Keratinocyte (primary cell): Measurements from ENCODE around the gene GRM2. TPM values are rescaled to one million over a fixed set of nuclear protein-coding genes. Genes with fewer than 3 reads are reported as not detected.

ENCODE experiments used
- DNase-seq: peaks from one replicate; pipeline ENCODE4 v3.0.0-alpha.2; 2011; ENCODE audit warnings: low read depth, missing footprints, low spot score
- FAIRE-seq: peaks from 2 replicates; lab custom pipeline; 2011; peaks lifted over from hg19 to GRCh38; lab: Jason Lieb, UNC
- H2AFZ ChIP-seq: 2 replicates; pipeline ENCODE4 v1.6.0; 2012; ENCODE audit warnings: low read length, control low read depth, inconsistent platforms; ENCODE audit not compliant: control insufficient read depth
- H3K27ac ChIP-seq: 2 replicates; pipeline ENCODE4 v1.5.1; 2011; ENCODE audit warnings: low read length; ENCODE audit not compliant: control insufficient read depth, insufficient read depth
- H3K27me3 ChIP-seq: 3 replicates; pipeline ENCODE4 v1.6.0; 2011; ENCODE audit warnings: low read length; ENCODE audit not compliant: control insufficient read depth, insufficient read depth; ENCODE audit errors: extremely low read depth
- H3K36me3 ChIP-seq, 2 experiments: 2 replicates in 1 of 2; 3 replicates in 1 of 2; pipeline ENCODE4 v1.5.1; 2011; ENCODE audit warnings: low read length in 2 of 2, mild to moderate bottlenecking in 1 of 2; ENCODE audit not compliant: control insufficient read depth in 2 of 2, insufficient read depth in 2 of 2; ENCODE audit errors: extremely low read depth in 1 of 2
- H3K4me1 ChIP-seq: 3 replicates; pipeline ENCODE4 v1.5.1; 2011; ENCODE audit warnings: low read length; ENCODE audit not compliant: control insufficient read depth, insufficient read depth; ENCODE audit errors: extremely low read depth
- H3K4me2 ChIP-seq: 3 replicates; pipeline ENCODE4 v1.6.0; 2011; ENCODE audit warnings: low read depth, low read length; ENCODE audit not compliant: control insufficient read depth, insufficient read depth; ENCODE audit errors: extremely low read depth
- H3K4me3 ChIP-seq, 3 experiments: fragments of 200-600 bp in 1 of 3; sonication (generic) in 1 of 3; 2 replicates in 2 of 3; 3 replicates in 1 of 3; pipeline ENCODE4 v1.5.1; 2011 to 2016; ENCODE audit warnings: low read length in 3 of 3, mild to moderate bottlenecking in 3 of 3, control low read depth in 2 of 3, inconsistent platforms in 1 of 3, low read depth in 1 of 3, mixed read lengths in 1 of 3, mixed run types in 1 of 3, moderate library complexity in 1 of 3; ENCODE audit not compliant: control insufficient read depth in 2 of 3, insufficient read depth in 2 of 3; ENCODE audit errors: extremely low read depth in 1 of 3
- H3K79me2 ChIP-seq: 2 replicates; pipeline ENCODE4 v1.6.0; 2012; ENCODE audit warnings: low read length; ENCODE audit not compliant: control insufficient read depth, insufficient read depth
- H3K9ac ChIP-seq: 3 replicates; pipeline ENCODE4 v1.6.0; 2011; ENCODE audit warnings: low read length; ENCODE audit not compliant: control insufficient read depth, insufficient read depth; ENCODE audit errors: extremely low read depth
- H3K9me1 ChIP-seq: 3 replicates; pipeline ENCODE4 v1.6.0; 2011; ENCODE audit warnings: low read length; ENCODE audit not compliant: control insufficient read depth, insufficient read depth; ENCODE audit errors: extremely low read depth
- H3K9me3 ChIP-seq: 2 replicates; pipeline ENCODE4 v1.5.1; 2012; ENCODE audit warnings: low read depth, low read length; ENCODE audit not compliant: control insufficient read depth
- H4K20me1 ChIP-seq: 3 replicates; pipeline ENCODE4 v1.6.0; 2011; ENCODE audit warnings: low read length; ENCODE audit not compliant: control insufficient read depth, insufficient read depth; ENCODE audit errors: extremely low read depth
- EZH2 ChIP-seq: IDR thresholded peaks from one replicate; pipeline ENCODE4 v1.6.1; 2012; ENCODE audit warnings: inconsistent platforms, mild to moderate bottlenecking, low read length, moderate library complexity
- dilution Hi-C: fragments of 300-500 bp; cut with MboI; formaldehyde crosslinking; loops from one replicate; pipeline ENCODE4 v1.7.0; 2020; ENCODE audit warnings: low sequenced_read_pairs; ENCODE audit not compliant: extremely low pct_ligation_motif_present
- polyA plus RNA-seq, 5 experiments: library from polyadenylated mRNA; depleted of rRNA in 3 of 5; stranded (reverse) in 3 of 5; stranded (forward) in 1 of 5; unstranded in 1 of 5; fragments of >200 nt; gene quantifications; 1 replicate in 1 of 5; 2 replicates in 3 of 5; 3 replicates in 1 of 5; pipeline versions ENCODE4 v1.2.1 to v1.2.3, GENCODE V29; 2011 to 2012; ENCODE audit warnings: missing spikeins in 2 of 5, low read depth in 1 of 5, low replicate concordance in 1 of 5
- small RNA-seq, 3 experiments: library from RNA; depleted of rRNA; stranded (forward); fragments of <200 nt; gene quantifications; one replicate each; pipeline ENCODE3, GENCODE V24; 2012; ENCODE audit warnings: low read depth in 3 of 3, low replicate concordance in 1 of 3; ENCODE audit not compliant: insufficient read length in 3 of 3
- TF ChIP-seq, protein P1 (sequence below), 3 experiments: IDR thresholded peaks in 1 of 3; conservative IDR thresholded peaks in 1 of 3; optimal IDR thresholded peaks in 1 of 3; 2 replicates in 2 of 3; 3 replicates in 1 of 3; pipeline versions ENCODE3 to v1.5.1; 2011; ENCODE audit warnings: low read length in 3 of 3, mild to moderate bottlenecking in 3 of 3, moderate library complexity in 2 of 3, control low read depth in 1 of 3, inconsistent platforms in 1 of 3; ENCODE audit not compliant: insufficient read depth in 2 of 3; ENCODE audit errors: extremely low read depth in 1 of 3

The GRM2 gene
- polyA plus RNA-seq, 1 donor (not counting 4 experiments of a cell fraction or from before 2014, with no cell fraction given): 0.07 TPM

- H4K20me1 ChIP-seq: no peaks in the 10 kb centered on the region
- no peak overlapping the region for H3K4me2 ChIP-seq
- dilution Hi-C loops: no loop called here
- H3K27ac ChIP-seq: no peak overlapping the region
- no peak for DNase-seq
- H3K9ac ChIP-seq: no peak overlapping the region
- no peak overlapping the region for H2AFZ ChIP-seq
- no peak overlapping the region for H3K4me3 ChIP-seq
- FAIRE-seq: no peak
- peaks cover 6% of the 10 kb centered on the region for H3K4me1 ChIP-seq
- peaks cover 4% of the 10 kb centered on the region for H3K9me3 ChIP-seq
- TF ChIP-seq EZH2: no peak
- TF ChIP-seq, protein P1, sequence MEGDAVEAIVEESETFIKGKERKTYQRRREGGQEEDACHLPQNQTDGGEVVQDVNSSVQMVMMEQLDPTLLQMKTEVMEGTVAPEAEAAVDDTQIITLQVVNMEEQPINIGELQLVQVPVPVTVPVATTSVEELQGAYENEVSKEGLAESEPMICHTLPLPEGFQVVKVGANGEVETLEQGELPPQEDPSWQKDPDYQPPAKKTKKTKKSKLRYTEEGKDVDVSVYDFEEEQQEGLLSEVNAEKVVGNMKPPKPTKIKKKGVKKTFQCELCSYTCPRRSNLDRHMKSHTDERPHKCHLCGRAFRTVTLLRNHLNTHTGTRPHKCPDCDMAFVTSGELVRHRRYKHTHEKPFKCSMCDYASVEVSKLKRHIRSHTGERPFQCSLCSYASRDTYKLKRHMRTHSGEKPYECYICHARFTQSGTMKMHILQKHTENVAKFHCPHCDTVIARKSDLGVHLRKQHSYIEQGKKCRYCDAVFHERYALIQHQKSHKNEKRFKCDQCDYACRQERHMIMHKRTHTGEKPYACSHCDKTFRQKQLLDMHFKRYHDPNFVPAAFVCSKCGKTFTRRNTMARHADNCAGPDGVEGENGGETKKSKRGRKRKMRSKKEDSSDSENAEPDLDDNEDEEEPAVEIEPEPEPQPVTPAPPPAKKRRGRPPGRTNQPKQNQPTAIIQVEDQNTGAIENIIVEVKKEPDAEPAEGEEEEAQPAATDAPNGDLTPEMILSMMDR (optimal IDR thresholded peaks at IDR 0.05 in 1 of 3, IDR thresholded peaks at IDR 0.05 in 1 of 3, conservative IDR thresholded peaks at IDR 0.05 in 1 of 3; ENCODE audit: extremely low read depth in 1 of 3, insufficient read depth in 2 of 3, low read length in 3 of 3): no peak
- no peaks in the 10 kb centered on the region for H3K36me3 ChIP-seq
- H3K27me3 ChIP-seq: no peaks in the 10 kb centered on the region
- H3K79me2 ChIP-seq: no peaks in the 10 kb centered on the region
- H3K9me1 ChIP-seq: no peaks in the 10 kb centered on the region
These were observed 52.3 kb downstream of the GRM2 start for GRCh38 chr3:51759203-51759602.

Small RNA genes lying within 50 kb of the gene (small RNA-seq; reads per million reads assigned to genes)
- gene RNA5SP132: 0.07 to 7.8 (median 4.7) reads per million in 3 experiments

Other genes with a start within 250 kb of the GRM2 start
- gene DCAF1, start 207.1 kb upstream of the GRM2 start, polyA plus RNA-seq: 9.0 to 11.4 TPM (median 10.2 TPM) in 3 replicates
- 3.5 to 6.7 TPM (median 4.2 TPM) in 3 replicates for gene RAD54L2, start 168.3 kb upstream of the GRM2 start, polyA plus RNA-seq
- 35.8 to 52.3 TPM (median 49.7 TPM) in 3 replicates for gene TEX264, start 35.8 kb upstream of the GRM2 start, polyA plus RNA-seq
- not detected in 3 replicates for gene IQCF6, start 72.2 kb downstream of the GRM2 start, polyA plus RNA-seq
- gene IQCF2, start 154.5 kb downstream of the GRM2 start, polyA plus RNA-seq: not detected in 3 replicates
- gene IQCF5, start 168.5 kb downstream of the GRM2 start, polyA plus RNA-seq: not detected in 3 replicates
- 0.12 TPM in 1 of 3 replicates, not detected in the others for gene IQCF1, start 196.3 kb downstream of the GRM2 start, polyA plus RNA-seq
- 21.8 to 34.5 TPM (median 23.8 TPM) in 3 replicates for gene RRP9, start 234.8 kb downstream of the GRM2 start, polyA plus RNA-seq
- 5.4 to 9.3 TPM (median 6.4 TPM) in 3 replicates for gene PARP3, start 235.3 kb downstream of the GRM2 start, polyA plus RNA-seq
- gene GPR62, start 248.3 kb downstream of the GRM2 start, polyA plus RNA-seq: not detected in 3 replicates